Measurements from ENCODE around the gene ZFAND2A.
"Not testable (repeated sequence)": the region's sequence is repeated elsewhere in the genome, so short reads cannot be mapped to it uniquely, and the experiment has no call there.

Gene ZFAND2A

DNA sequence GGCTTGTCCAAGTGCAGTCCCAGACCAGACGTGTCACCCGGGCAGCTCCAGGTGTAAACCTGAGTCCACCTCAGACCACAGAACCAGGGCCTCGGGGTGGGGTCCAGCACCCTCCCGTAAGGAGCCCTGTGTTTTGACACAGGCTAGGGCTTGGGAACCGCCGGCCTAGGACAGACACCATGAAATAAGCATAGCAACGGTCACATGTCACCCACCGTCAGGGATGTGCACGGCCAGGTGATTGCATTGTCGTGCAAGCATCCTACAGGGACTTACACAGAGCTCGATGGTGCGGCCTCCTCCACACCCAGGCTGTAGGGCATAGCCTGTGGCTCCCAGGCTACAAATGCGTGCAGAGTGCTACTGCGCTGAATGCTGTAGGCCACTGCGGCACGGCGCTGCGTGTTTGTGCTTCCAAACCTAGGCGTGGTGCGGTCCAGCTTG, 10.6 kb downstream of the ZFAND2A start:
- H3K4me3 Mint-ChIP-seq: no peak overlapping the region
- H3K4me1 Mint-ChIP-seq (ENCODE audit: low read depth): no peaks in the 10 kb centered on the region
- H3K27ac Mint-ChIP-seq: no peak overlapping the region
- no peaks in the 10 kb centered on the region for H3K27me3 Mint-ChIP-seq
- no peaks in the 10 kb centered on the region for H3K9me3 Mint-ChIP-seq (ENCODE audit: low read depth)
- H3K36me3 Mint-ChIP-seq: no peaks in the 10 kb centered on the region

GRCh38 chr7:1147873-1148272, 12.1 kb downstream of the ZFAND2A start:
- H3K4me1 Mint-ChIP-seq (ENCODE audit: low read depth); H3K27ac Mint-ChIP-seq; H3K27me3 Mint-ChIP-seq; H3K4me3 Mint-ChIP-seq; H3K9me3 Mint-ChIP-seq (ENCODE audit: low read depth); H3K36me3 Mint-ChIP-seq: not testable (repeated sequence)

DNA sequence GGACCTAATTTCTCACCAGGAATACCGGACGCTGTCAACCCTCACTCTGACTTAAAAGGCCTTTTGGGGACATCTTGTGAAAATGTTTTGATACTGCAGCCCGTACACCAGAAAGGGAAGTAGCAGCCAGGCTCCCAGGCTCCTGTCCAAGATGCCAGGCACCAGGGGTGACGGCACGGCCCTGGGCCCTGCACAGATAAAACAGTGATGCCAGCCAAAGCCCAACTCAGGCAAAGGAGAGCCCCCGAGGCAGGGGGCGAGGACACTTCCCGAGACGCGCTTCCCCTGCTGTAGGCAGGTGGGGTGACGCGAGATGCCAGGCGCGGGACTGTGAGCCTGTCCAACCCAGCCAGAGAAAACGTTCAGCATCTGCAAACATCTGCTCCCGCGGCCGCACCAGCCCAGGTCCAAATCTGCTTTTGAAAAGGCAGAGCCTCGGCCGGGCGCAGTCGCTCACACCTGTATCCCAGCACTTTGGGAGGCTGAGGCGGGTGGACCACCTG, 15.7 kb downstream of the ZFAND2A start:
- Mint-ChIP-seq H3K4me3 (no peak overlapping the region), H3K36me3 (no peaks in the 10 kb centered on the region), H3K9me3 (ENCODE audit: low read depth) (no peaks in the 10 kb centered on the region), H3K4me1 (ENCODE audit: low read depth) (peaks cover 4% of the 10 kb centered on the region), H3K27me3 (no peaks in the 10 kb centered on the region), H3K27ac (no peak overlapping the region)

GRCh38 chr7:1143031-1143430, 17.0 kb downstream of the ZFAND2A start:
- not testable (repeated sequence) for H3K27ac Mint-ChIP-seq; H3K4me3 Mint-ChIP-seq; H3K4me1 Mint-ChIP-seq (ENCODE audit: low read depth); H3K27me3 Mint-ChIP-seq; H3K9me3 Mint-ChIP-seq (ENCODE audit: low read depth); H3K36me3 Mint-ChIP-seq

GRCh38 chr7:1142051-1142635, 17.9 kb downstream of the ZFAND2A start:
- no peaks in the 10 kb centered on the region for H3K9me3 Mint-ChIP-seq (ENCODE audit: low read depth)
- H3K27me3 Mint-ChIP-seq: no peaks in the 10 kb centered on the region
- H3K27ac Mint-ChIP-seq: no peak overlapping the region
- no peak overlapping the region for H3K4me3 Mint-ChIP-seq
- H3K4me1 Mint-ChIP-seq (ENCODE audit: low read depth): peaks cover 9% of the 10 kb centered on the region
- H3K36me3 Mint-ChIP-seq: no peaks in the 10 kb centered on the region

- Mint-ChIP-seq H3K27ac (no peak overlapping the region), H3K36me3 (no peaks in the 10 kb centered on the region), H3K4me1 (ENCODE audit: low read depth) (peaks cover 14% of the 10 kb centered on the region), H3K9me3 (ENCODE audit: low read depth) (no peaks in the 10 kb centered on the region), H3K27me3 (no peaks in the 10 kb centered on the region), H3K4me3 (no peak overlapping the region)
These were observed 18.3 kb downstream of the ZFAND2A start for GRCh38 chr7:1141651-1142050.

- peaks cover 15% of the 10 kb centered on the region for H3K4me1 Mint-ChIP-seq (ENCODE audit: low read depth)
- H3K27ac Mint-ChIP-seq: no peak overlapping the region
- peak overlapping the region; percentile 20 for H3K4me3 Mint-ChIP-seq
- no peaks in the 10 kb centered on the region for H3K36me3 Mint-ChIP-seq
- no peaks in the 10 kb centered on the region for H3K9me3 Mint-ChIP-seq (ENCODE audit: low read depth)
- no peaks in the 10 kb centered on the region for H3K27me3 Mint-ChIP-seq
These were observed 19.4 kb downstream of the ZFAND2A start for GRCh38 chr7:1140476-1141104.

DNA sequence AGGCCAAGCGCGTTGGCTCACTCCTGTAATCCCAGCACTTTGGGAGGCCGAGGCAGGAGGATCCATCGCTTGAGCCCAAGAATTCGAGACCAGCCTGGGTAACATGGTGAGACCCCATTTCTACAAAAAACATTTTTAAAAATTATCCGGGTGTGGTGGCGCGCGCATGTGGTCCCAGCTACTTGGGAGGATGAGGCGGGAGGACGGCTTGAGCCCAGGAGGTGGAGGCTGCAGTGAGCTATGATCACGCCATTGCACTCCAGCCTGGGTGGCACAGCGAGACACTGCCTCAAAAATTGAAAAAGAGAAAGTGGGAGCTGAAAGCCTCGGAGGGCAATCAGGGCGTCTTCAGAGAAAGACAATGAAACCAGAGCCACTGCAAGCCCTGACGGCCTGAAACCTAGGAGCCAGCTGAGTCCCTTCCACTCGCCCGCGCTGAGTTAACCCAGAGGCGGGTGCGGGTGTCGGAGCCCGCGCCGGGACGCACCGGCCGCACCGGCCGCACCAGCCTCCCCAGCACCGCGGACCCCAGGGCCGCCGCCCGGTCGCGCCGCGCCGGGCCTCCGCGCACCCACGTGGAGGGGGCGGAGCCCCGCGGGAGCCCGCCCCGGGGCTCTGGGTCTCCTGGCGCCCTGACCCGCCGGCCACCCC, 22.4 kb downstream of the ZFAND2A start:
- peaks cover 15% of the 10 kb centered on the region for H3K4me1 Mint-ChIP-seq (ENCODE audit: low read depth)
- no peaks in the 10 kb centered on the region for H3K9me3 Mint-ChIP-seq (ENCODE audit: low read depth)
- H3K4me3 Mint-ChIP-seq: peak overlapping the region; percentile 93
- H3K27me3 Mint-ChIP-seq: no peaks in the 10 kb centered on the region
- peak overlapping the region; percentile 83 for H3K27ac Mint-ChIP-seq
- peaks cover 3% of the 10 kb centered on the region for H3K36me3 Mint-ChIP-seq

- Mint-ChIP-seq H3K27ac (peak overlapping the region; percentile 83), H3K9me3 (ENCODE audit: low read depth) (no peaks in the 10 kb centered on the region), H3K4me3 (peak overlapping the region; percentile 93), H3K36me3 (peaks cover 4% of the 10 kb centered on the region), H3K4me1 (ENCODE audit: low read depth) (peaks cover 15% of the 10 kb centered on the region), H3K27me3 (no peaks in the 10 kb centered on the region)
These were observed 23.0 kb downstream of the ZFAND2A start for GRCh38 chr7:1136841-1137516.

GRCh38 chr7:1134951-1135350, 25.0 kb downstream of the ZFAND2A start:
- Mint-ChIP-seq H3K4me3 (no peak overlapping the region), H3K36me3 (peaks cover 7% of the 10 kb centered on the region), H3K27ac (no peak overlapping the region), H3K4me1 (ENCODE audit: low read depth) (peaks cover 11% of the 10 kb centered on the region), H3K9me3 (ENCODE audit: low read depth) (peaks cover 3% of the 10 kb centered on the region), H3K27me3 (no peaks in the 10 kb centered on the region)

DNA sequence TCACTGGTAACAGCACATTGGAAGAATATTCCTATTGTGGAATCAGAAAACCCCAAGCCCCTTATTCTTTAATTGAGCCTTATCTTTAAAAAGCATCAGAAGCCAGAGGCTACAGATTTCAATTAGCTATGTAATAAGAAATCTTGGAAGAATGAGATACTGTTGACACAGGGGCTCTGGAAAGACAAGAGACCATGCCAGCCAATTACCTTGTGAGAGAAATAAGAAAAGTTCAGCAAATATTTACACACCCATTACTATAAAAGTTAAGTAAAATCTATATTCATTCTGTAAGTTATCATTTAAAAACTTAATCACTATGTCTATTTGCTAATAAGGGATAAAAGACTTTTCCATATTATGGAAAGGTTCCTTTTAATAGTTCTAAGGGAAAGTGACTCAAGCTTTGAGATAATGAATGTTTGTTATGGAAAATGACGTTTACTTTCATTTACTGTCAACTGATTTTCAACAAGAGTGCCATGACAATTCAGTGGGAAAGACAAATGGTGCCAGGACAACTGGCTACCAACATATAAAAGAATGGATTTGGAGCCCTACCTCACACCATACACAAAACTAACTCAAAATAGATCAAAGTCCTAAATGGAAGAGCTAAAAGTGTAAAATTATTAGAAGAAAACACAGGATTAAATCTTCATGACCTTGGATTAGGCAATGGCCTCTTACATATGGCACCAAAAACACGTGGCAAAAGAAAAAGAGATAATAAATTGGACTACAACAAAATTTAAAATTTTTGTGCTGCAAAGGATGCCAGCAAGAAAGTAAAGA, 28.3 kb downstream of the ZFAND2A start:
- peaks cover 1% of the 10 kb centered on the region for H3K4me1 Mint-ChIP-seq (ENCODE audit: low read depth)
- no peaks in the 10 kb centered on the region for H3K27me3 Mint-ChIP-seq
- peaks cover 3% of the 10 kb centered on the region for H3K9me3 Mint-ChIP-seq (ENCODE audit: low read depth)
- no peak overlapping the region for H3K4me3 Mint-ChIP-seq
- H3K36me3 Mint-ChIP-seq: peaks cover 7% of the 10 kb centered on the region
- no peak overlapping the region for H3K27ac Mint-ChIP-seq

- Mint-ChIP-seq H3K36me3 (peaks cover 7% of the 10 kb centered on the region), H3K4me3 (no peak overlapping the region), H3K9me3 (ENCODE audit: low read depth) (peaks cover 3% of the 10 kb centered on the region), H3K27ac (no peak overlapping the region), H3K4me1 (ENCODE audit: low read depth) (no peaks in the 10 kb centered on the region), H3K27me3 (no peaks in the 10 kb centered on the region)
These were observed 29.7 kb downstream of the ZFAND2A start for GRCh38 chr7:1130021-1130990.

GRCh38 chr7:1129431-1129830, 30.6 kb downstream of the ZFAND2A start:
- H3K36me3 Mint-ChIP-seq: peaks cover 7% of the 10 kb centered on the region
- no peak overlapping the region for H3K27ac Mint-ChIP-seq
- H3K4me3 Mint-ChIP-seq: no peak overlapping the region
- H3K9me3 Mint-ChIP-seq (ENCODE audit: low read depth): peaks cover 3% of the 10 kb centered on the region
- H3K27me3 Mint-ChIP-seq: no peaks in the 10 kb centered on the region
- no peaks in the 10 kb centered on the region for H3K4me1 Mint-ChIP-seq (ENCODE audit: low read depth)

GRCh38 chr7:1127001-1127400, 33.0 kb downstream of the ZFAND2A start:
- H3K27ac Mint-ChIP-seq: no peak overlapping the region
- H3K4me1 Mint-ChIP-seq (ENCODE audit: low read depth): no peaks in the 10 kb centered on the region
- no peak overlapping the region for H3K4me3 Mint-ChIP-seq
- H3K9me3 Mint-ChIP-seq (ENCODE audit: low read depth): peaks cover 3% of the 10 kb centered on the region
- H3K36me3 Mint-ChIP-seq: peaks cover 3% of the 10 kb centered on the region
- no peaks in the 10 kb centered on the region for H3K27me3 Mint-ChIP-seq
